ENCODE data around the gene PPP4R1. TPM values are rescaled to one million over a fixed set of nuclear protein-coding genes. Genes with fewer than 3 reads are reported as not detected.

The PPP4R1 gene
- polyA plus RNA-seq, 1 donor, result 57.2 TPM

GRCh38 chr18:9506046-9506792 lies 108.1 kb downstream of the PPP4R1 start:
- DNase-seq, result no peak

Other genes starting within 250 kb of the PPP4R1 start
- 43.5 TPM for gene RALBP1, start 139.0 kb downstream of the PPP4R1 start, polyA plus RNA-seq (ENCODE audit: insufficient read length)
- gene RAB31, start 93.7 kb upstream of the PPP4R1 start, polyA plus RNA-seq (ENCODE audit: insufficient read length), result 20.8 TPM